ENCODE results near the gene ZNF570.

The ZNF570 gene

GRCh38 chr19:37468961-37469777, at the start of gene ZNF570:
TSS of gene ZNF570 (plus strand) at chr19:37469356. CDS start at chr19:37470355, 999 bp downstream.
- TF ChIP-seq ZNF274 (IDR thresholded peaks at IDR 0.05; ENCODE audit: low read depth, low read length) = no peak
- H3K4me3 ChIP-seq (ENCODE audit: low read length) = peak within 1 kb of the TSS; percentile 80

GRCh38 chr19:37452500-37453245, 16.5 kb upstream of the ZNF570 start:
- TF ChIP-seq ZNF274 (IDR thresholded peaks at IDR 0.05; ENCODE audit: low read depth, low read length) = no peak
- H3K4me3 ChIP-seq (ENCODE audit: low read length) = no peak overlapping the region

- peak overlapping the region; percentile 80 for H3K4me3 ChIP-seq (ENCODE audit: low read length)
- TF ChIP-seq ZNF274 (IDR thresholded peaks at IDR 0.05; ENCODE audit: low read depth, low read length) = no peak
Measured at GRCh38 chr19:37466277-37466797, 2.8 kb upstream of the ZNF570 start.

GRCh38 chr19:37466798-37467607, 2.2 kb upstream of the ZNF570 start, which contains the start of gene ZNF569:
TSS of gene ZNF569 (minus strand) at chr19:37467444. CDS start at chr19:37444921, 22,523 bp downstream.
- no peak for TF ChIP-seq ZNF274 (IDR thresholded peaks at IDR 0.05; ENCODE audit: low read depth, low read length)
- H3K4me3 ChIP-seq (ENCODE audit: low read length) = peak within 1 kb of the TSS; percentile 80

- peak overlapping the region; percentile 80; the same call in 1 of the 2 replicates for H3K4me3 ChIP-seq (ENCODE audit: low read length)
- TF ChIP-seq ZNF274 (IDR thresholded peaks at IDR 0.05; ENCODE audit: low read depth, low read length) = no peak
Measured at GRCh38 chr19:37467608-37468090, 1.5 kb upstream of the ZNF570 start.

GRCh38 chr19:37470216-37470615, 1.1 kb downstream of the ZNF570 start:
- peak overlapping the region; percentile 80 for H3K4me3 ChIP-seq (ENCODE audit: low read length)
- no peak for TF ChIP-seq ZNF274 (IDR thresholded peaks at IDR 0.05; ENCODE audit: low read depth, low read length)

GRCh38 chr19:37472165-37472564, 3.0 kb downstream of the ZNF570 start:
- no peak for TF ChIP-seq ZNF274 (IDR thresholded peaks at IDR 0.05; ENCODE audit: low read depth, low read length)
- no peak overlapping the region for H3K4me3 ChIP-seq (ENCODE audit: low read length)

GRCh38 chr19:37484406-37485168, 15.4 kb downstream of the ZNF570 start:
- no peak overlapping the region for H3K4me3 ChIP-seq (ENCODE audit: low read length)
- TF ChIP-seq ZNF274 (IDR thresholded peaks at IDR 0.05; ENCODE audit: low read depth, low read length) = peak; percentile 92

GRCh38 chr19:37492213-37492612, 23.1 kb downstream of the ZNF570 start:
- no peak overlapping the region for H3K4me3 ChIP-seq (ENCODE audit: low read length)
- no peak for TF ChIP-seq ZNF274 (IDR thresholded peaks at IDR 0.05; ENCODE audit: low read depth, low read length)

- TF ChIP-seq ZNF274 (IDR thresholded peaks at IDR 0.05; ENCODE audit: low read depth, low read length) = no peak
- H3K4me3 ChIP-seq (ENCODE audit: low read length) = peak overlapping the region; percentile 85
Measured at GRCh38 chr19:37505958-37506386, 36.8 kb downstream of the ZNF570 start.

GRCh38 chr19:37506387-37507166, 37.4 kb downstream of the ZNF570 start, which contains the start of gene ZNF793:
TSS of gene ZNF793 (plus strand) at chr19:37506939. CDS start at chr19:37523440, 16,501 bp downstream.
- H3K4me3 ChIP-seq (ENCODE audit: low read length) = peak within 1 kb of the TSS; percentile 85
- no peak for TF ChIP-seq ZNF274 (IDR thresholded peaks at IDR 0.05; ENCODE audit: low read depth, low read length)

- H3K4me3 ChIP-seq (ENCODE audit: low read length) = peak overlapping the region; percentile 85
- TF ChIP-seq ZNF274 (IDR thresholded peaks at IDR 0.05; ENCODE audit: low read depth, low read length) = no peak
Measured at GRCh38 chr19:37507167-37507464, 38.0 kb downstream of the ZNF570 start.
